T-helper 2 cell (primary cell): ENCODE data around the gene PAM16.

Source experiments
- DNase-seq, 5 experiments: peaks; one replicate each; pipeline versions ENCODE4 v3.0.0 to v3.0.0-alpha.2; 2012 to 2022

The PAM16 gene

GRCh38 chr16:4293822-4294457, 57.2 kb downstream of the PAM16 start:
- no peak for DNase-seq

GRCh38 chr16:4293181-4293716, 57.9 kb downstream of the PAM16 start:
- no peak for DNase-seq

- no peak for DNase-seq
These were observed 59.4 kb downstream of the PAM16 start for GRCh38 chr16:4291699-4292098.
